ENCODE results near the gene DGKH.

DNA sequence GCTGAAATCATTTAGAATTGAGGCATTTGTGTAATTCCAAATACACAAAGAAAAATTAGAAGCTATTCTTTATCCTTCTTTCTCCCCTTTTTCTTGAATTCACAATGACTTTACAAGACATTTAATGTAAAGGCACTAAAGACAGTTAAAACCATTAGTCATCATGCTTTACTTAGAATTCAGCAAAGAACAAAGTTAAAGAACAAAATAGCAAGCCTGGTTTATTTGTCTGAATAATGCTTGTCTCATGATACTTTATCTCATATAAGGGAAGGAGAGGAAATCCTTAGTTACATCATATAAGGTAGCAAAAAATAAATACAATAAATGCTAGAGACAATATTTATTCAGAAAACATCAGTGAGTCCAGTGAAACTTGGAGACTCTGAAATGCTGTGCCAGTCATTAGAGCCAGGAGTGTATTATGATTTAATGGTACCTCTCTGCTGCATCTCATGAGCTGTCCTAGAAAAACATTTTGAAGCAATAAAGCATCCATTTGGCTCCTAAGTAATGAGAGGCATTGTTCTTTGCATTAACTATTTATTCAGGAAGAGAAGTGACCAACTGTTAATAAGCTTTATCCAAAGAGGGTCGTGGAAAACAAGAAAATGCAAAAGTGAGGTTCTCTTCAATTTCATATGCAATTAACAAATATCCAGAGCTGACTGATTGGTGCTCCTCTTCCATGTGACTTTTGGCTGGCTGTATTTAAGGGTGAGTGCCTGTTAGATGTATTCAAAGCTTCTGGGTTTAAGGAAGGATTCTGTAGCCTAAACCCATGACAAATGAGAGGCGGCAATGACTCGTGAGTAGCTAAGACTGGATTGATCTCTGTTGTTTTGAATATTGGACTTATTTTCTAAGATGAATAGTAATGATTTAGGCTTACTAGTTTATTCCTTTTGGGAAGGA lies 105.0 kb downstream of the DGKH start:
- TF ChIP-seq, protein P1, sequence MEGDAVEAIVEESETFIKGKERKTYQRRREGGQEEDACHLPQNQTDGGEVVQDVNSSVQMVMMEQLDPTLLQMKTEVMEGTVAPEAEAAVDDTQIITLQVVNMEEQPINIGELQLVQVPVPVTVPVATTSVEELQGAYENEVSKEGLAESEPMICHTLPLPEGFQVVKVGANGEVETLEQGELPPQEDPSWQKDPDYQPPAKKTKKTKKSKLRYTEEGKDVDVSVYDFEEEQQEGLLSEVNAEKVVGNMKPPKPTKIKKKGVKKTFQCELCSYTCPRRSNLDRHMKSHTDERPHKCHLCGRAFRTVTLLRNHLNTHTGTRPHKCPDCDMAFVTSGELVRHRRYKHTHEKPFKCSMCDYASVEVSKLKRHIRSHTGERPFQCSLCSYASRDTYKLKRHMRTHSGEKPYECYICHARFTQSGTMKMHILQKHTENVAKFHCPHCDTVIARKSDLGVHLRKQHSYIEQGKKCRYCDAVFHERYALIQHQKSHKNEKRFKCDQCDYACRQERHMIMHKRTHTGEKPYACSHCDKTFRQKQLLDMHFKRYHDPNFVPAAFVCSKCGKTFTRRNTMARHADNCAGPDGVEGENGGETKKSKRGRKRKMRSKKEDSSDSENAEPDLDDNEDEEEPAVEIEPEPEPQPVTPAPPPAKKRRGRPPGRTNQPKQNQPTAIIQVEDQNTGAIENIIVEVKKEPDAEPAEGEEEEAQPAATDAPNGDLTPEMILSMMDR (IDR thresholded peaks at IDR 0.05), result no peak
- TF ChIP-seq POLR2A (IDR thresholded peaks at IDR 0.05) (no peak), POLR2AphosphoS5 (IDR thresholded peaks at IDR 0.05) (no peak), EP300 (IDR thresholded peaks at IDR 0.05) (no peak)

Data from upper lobe of left lung (tissue), 4 donors.